Measurements from ENCODE around the gene TMEM129. TPM values are rescaled to one million over a fixed set of nuclear protein-coding genes. Genes with fewer than 3 reads are reported as not detected.

The TMEM129 gene
- total RNA-seq, 1 donor from 2014 or later, result 192 TPM

DNA sequence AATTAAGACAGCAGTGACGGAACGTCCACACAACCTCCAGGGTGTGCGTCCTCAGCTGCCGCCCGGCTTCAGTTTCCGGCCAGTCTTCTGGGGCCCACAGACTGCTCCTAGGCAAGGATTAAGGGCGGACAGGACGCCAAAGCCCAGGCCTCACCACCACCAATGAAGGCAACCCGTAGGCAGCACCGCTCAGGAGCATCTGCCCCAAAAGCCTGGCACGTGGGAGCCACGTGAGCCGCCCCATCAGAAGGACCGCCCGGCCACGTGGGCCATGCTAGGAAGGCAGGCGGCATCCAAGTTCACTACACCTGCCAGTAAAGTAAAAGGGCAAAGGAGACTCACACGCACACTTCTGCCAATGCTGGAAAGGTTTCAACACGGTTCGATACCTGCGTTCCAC, 51.3 kb downstream of the TMEM129 start:
- H3K27me3 ChIP-seq, result no peaks in the 10 kb centered on the region
- no peaks in the 10 kb centered on the region for H3K4me1 ChIP-seq
- no peak overlapping the region for H3K4me3 ChIP-seq
- no peak overlapping the region for H3K27ac ChIP-seq
- TF ChIP-seq CTCF (IDR thresholded peaks at IDR 0.05), result no peak
- no peak for DNase-seq (ENCODE audit: low spot score in 2 of 2)
- H3K9me3 ChIP-seq, result no peaks in the 10 kb centered on the region
- intact Hi-C loops (cut with DNase I), result no loop called here
- H3K36me3 ChIP-seq, result no peaks in the 10 kb centered on the region

DNA sequence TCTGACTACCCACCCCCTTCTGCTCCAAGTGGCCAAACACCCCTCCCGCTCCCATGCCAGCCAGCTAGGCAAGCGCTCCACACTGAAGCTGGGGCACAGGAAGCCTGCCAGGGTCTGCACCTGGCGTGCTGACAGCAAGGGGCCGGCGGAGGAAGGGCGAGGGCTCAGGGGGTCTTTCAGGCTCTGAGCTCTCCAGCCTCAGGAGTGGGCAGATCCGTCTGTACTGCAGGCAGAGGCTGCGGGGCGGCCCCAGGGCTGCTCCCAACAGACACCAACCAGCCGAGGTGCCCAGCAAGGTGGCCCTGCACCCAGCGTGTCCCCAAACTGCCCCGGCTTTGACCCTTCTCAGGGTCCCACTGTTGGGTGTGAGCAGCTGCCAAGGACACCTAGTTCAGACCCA, 51.9 kb downstream of the TMEM129 start:
- Histone ChIP-seq H3K36me3 (no peaks in the 10 kb centered on the region), H3K4me1 (no peaks in the 10 kb centered on the region), H3K9me3 (no peaks in the 10 kb centered on the region), H3K4me3 (no peak overlapping the region), H3K27ac (no peak overlapping the region), H3K27me3 (no peaks in the 10 kb centered on the region)
- no peak for DNase-seq (ENCODE audit: low spot score in 2 of 2)
- intact Hi-C loops (cut with DNase I), result no loop called here
- no peak for TF ChIP-seq CTCF (IDR thresholded peaks at IDR 0.05)

GRCh38 chr4:1668488-1668840, 52.7 kb downstream of the TMEM129 start:
- no peak for TF ChIP-seq CTCF (IDR thresholded peaks at IDR 0.05)
- Histone ChIP-seq H3K27ac (no peak overlapping the region), H3K9me3 (no peaks in the 10 kb centered on the region), H3K27me3 (no peaks in the 10 kb centered on the region), H3K4me3 (no peak overlapping the region), H3K4me1 (no peaks in the 10 kb centered on the region), H3K36me3 (no peaks in the 10 kb centered on the region)
- intact Hi-C loops (cut with DNase I), result no loop called here
- no peak for DNase-seq (ENCODE audit: low spot score in 2 of 2)

DNA sequence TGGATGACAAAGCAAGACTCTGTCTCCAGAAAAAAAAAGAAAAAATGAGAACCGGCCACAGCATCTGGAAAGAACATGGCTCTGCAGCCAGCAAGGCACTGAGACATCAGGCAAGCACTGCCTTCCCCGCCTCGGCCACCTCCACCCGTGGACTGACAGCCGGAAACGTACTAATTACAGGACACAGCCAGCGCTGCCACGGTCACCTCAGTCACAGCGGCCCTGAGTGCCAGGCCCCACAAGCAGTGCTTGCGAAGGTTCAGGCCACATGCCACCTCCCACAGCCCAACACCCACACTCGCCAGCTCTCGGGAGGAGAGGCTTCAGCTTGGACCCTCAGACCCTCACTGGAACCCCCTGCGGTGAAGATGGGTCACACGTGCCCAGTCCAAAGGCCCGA, 53.9 kb downstream of the TMEM129 start:
- H3K27me3 ChIP-seq, result no peaks in the 10 kb centered on the region
- DNase-seq (ENCODE audit: low spot score in 2 of 2), result no peak
- H3K9me3 ChIP-seq, result no peaks in the 10 kb centered on the region
- no peaks in the 10 kb centered on the region for H3K4me1 ChIP-seq
- H3K36me3 ChIP-seq, result no peaks in the 10 kb centered on the region
- no peak overlapping the region for H3K27ac ChIP-seq
- intact Hi-C loops (cut with DNase I), result no loop called here
- no peak for TF ChIP-seq CTCF (IDR thresholded peaks at IDR 0.05)
- H3K4me3 ChIP-seq, result no peak overlapping the region

- H3K4me3 ChIP-seq, result no peak overlapping the region
- no peak overlapping the region for H3K27ac ChIP-seq
- H3K4me1 ChIP-seq, result no peaks in the 10 kb centered on the region
- H3K36me3 ChIP-seq, result no peaks in the 10 kb centered on the region
- intact Hi-C loops (cut with DNase I), result no loop called here
- no peaks in the 10 kb centered on the region for H3K9me3 ChIP-seq
- DNase-seq (ENCODE audit: low spot score in 2 of 2), result no peak
- TF ChIP-seq CTCF (IDR thresholded peaks at IDR 0.05), result no peak
- no peaks in the 10 kb centered on the region for H3K27me3 ChIP-seq
Observed at GRCh38 chr4:1666391-1666790, 54.7 kb downstream of the TMEM129 start.

Other genes starting within 250 kb of the TMEM129 start
- not detected for gene FAM53A, start 37.0 kb downstream of the TMEM129 start, total RNA-seq
- gene SLBP, start 9.0 kb downstream of the TMEM129 start, total RNA-seq, result 218 TPM
- gene TACC3, start 198 bp upstream of the TMEM129 start, total RNA-seq, result 2.7 TPM
- 3.7 TPM for gene FGFR3, start 72.0 kb upstream of the TMEM129 start, total RNA-seq
- 37.7 TPM for gene LETM1, start 134.8 kb upstream of the TMEM129 start, total RNA-seq
- gene NSD2, start 150.1 kb upstream of the TMEM129 start, total RNA-seq, result 19.9 TPM